Ammon's horn (tissue), 1 donor: Measurements from ENCODE around the gene RERE.

ENCODE experiments used
- DNase-seq: peaks from one replicate; pipeline ENCODE4 v3.0.0-alpha.2; 2016; ENCODE audit warnings: low spot score

Gene RERE

DNA sequence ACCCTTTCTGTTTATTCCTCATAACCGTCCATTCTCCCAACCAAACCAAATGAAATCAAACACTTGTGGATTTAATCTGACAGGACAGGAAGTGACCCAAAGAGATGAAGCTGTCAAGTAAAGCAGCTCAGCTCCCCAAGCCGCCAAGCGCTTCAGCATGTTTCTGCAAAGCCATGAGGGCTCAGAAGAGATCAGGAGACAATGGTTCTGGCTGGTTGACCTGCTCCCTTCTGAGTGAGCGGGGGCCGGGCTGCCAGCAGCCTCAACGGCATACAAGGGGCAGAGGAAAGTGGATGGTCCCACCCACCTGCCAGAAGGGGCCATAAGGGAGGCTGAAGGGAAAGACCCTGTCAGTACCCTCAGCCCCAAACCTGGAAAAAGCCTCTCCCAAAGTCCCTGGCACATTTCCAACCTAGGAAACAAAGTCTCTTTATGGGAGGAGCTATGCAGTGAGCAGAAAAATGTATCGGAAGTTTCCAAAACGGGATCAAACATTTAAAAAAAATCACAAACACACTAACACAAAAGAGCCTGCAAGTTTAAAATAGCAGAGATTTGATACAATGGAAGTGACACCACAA is 454.2 kb downstream of the RERE start:
- no peak for DNase-seq

DNA sequence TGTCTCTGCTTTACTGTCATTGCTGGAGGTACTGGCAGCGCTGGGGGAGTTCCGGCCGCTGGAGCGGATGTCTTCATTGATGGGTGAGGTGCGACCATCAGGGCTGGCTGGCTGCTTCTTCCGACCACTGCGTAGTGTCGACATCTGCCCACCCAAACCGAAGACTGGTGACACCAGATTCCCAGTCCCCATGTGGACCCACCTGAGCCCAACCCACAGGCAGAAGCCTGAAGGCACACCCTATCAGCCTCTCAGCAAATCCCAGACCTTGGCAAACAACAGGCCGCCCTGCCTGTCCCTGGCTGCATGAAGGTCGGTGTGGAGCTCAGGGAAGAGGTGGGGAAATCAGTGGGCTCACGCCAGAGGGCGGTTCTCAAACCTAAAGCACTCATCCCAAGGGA is 454.7 kb downstream of the RERE start:
- DNase-seq: no peak

DNA sequence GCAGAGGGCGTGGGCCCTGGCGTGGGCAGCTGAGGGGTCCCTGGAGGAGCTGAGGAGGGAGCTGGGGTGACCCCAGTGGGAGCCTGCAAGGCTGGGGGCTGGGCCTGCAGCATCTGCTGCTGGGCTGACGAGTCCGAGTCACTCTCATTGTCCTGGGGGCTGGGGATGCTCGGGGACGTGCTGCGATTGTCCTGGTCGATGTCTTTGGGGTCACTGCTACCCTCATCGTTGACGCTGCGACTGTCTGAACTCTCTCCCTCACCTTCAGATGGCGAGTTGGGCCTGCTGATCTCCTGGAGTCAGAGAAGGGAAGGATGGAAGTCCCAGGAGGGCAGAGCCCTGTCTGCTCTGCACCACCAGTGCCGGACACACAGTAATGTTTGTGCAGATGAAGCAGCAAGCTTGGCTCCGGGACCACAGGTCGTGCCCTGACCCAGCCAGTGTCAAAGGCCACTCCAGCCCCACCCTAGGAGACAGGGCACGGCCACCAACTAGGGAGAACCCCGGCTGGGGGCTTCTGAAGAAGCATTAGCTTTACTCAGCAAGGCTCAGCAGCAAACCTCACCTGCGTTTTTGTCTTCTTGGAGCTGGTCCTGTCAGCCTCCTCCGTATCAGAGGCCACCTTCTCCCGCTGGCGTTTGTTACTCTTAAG is 456.1 kb downstream of the RERE start:
- no peak for DNase-seq

DNA sequence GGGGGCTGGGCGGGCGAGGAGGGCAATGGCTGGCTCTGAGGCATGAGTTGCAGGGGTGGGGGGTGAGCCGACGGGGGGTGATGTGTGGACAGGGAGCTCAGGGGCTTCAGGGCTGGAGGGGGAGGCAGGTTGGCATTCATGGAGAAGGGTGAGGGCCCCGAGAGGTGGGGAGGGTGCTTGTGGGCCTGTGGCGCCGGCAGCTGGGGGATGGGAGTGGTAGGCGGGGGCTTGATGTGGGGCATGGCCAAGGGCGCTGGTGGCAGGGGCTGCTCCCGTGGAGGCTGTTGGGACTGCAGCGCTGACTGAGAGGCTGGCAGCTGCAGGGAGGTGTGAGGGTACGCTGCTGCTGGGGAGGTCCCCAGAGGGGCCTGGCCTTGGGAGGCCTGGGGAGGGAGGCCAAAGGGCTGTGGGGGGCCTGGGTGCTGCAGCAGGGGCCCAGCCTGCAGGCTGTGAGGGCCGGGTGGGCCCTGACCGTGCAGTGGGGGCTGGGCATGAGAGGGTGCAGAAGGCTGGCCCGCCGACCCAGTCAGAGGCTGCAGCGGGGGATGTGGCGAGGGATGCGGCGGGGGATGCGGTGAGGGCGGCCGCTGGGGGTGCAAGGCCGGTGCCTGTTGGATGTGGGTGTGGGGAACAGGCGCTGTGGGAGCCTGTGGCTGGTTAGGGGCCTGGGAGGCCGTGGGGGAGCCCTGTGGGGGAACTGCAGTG is 456.8 kb downstream of the RERE start:
- no peak for DNase-seq

DNA sequence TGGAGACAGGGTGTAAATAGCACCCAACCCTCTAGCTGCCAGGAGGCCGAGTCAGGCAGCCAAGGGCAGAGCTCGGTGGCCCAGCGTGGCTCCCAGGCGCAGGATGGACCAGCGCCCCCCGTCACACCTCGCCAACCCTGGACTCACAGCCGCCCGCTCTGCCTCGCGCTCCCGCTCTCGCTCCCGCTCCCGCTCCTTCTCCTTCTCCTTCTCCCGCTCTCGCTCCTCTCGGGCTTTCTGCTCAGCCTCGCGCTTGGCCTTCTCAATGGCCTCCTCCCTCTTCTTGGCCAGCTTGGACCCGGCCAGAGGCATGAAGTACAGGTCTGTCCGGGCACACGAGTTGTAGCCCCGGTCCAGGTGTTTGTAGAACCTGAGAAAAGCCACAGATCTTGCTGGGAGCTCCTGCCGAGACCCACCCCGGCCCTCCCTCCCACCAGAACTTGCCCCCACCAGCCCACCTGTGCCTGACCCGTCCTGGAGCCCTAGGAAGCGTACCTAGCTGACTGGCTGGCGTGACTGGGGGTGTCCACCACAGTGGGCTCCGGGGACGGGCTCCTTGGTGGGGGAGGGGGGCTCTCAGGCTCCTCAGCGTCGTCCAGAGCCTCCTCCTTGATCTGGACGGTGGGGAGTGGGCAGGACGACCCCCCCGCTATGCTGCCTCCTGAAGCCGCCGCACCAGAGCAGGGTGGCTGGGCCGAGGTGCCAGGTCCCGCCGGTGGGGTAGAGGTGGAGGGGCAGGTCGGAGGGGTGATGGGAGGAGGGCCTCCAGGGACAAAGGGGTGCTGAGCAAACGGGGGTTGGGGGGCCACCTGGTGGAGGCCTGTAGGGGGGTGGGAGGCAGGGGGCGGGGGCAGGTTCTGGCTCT is 457.6 kb downstream of the RERE start:
- no peak for DNase-seq

DNA sequence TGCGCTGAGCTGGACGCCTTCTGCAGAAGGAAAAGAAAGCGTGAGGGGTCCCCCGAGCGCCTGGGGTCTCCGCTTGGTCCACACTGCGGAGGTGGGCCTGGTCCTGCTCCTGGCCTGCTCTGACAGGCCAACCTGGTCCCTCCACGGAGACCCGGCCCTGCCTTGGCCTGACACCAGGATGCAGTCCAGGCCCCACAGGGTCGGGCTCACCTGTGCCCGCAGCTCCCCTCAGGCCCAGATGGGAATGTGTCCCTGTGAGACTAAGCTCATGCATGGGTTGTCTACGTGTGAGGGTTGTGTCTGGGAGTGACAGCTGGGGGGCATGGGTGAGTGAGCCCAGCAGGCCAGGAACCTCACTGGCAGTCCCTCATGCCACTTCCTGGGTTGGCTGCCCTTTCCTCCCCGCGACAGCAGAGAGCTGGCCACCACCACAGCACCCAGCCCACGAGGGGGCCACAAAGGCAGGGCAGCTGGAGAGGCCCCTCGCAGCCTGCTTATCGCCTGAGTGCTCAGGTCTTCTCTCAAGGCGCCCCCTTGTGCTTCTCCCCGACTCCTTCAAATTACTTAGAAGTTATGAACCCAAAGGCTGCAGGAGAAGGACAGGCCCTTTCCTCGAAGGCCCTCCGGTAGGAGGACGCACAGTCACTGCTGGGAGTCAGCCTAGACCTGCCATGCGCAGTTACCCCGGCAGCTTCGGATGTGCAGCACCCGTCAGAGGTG is 458.4 kb downstream of the RERE start:
- no peak for DNase-seq

DNA sequence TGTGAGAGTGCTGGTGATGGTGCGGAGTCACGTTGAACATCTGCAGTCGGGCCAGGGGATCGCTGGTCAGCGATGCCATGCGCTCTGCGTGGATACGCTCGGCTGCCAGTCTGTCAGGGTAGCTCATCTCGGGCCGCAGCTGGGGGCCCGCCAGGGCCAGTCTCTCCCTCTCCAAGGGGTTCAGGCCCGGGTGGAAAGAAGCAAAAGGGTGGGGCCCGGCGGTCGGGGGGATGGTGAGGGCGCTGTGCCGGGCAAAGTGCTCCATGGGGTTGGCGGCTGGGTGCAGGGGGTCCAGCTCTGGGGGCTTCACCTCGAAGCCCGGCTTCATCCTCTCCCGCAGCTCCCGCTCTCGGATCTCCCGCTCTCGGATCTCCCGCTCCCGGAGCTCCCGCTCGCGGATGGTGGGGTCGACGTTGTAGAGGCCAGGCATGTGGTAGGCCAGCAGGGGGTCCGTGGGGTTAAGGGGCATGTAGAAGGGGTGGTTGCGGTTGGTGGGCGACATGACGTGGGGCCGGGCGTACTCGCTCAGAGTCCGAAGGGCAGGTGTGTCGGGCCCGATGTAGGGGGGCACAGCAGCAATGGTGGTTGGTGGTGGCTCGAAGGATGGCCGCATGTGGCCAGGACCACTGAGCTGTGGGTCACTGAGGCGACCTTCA is 459.1 kb downstream of the RERE start:
- DNase-seq: no peak

DNA sequence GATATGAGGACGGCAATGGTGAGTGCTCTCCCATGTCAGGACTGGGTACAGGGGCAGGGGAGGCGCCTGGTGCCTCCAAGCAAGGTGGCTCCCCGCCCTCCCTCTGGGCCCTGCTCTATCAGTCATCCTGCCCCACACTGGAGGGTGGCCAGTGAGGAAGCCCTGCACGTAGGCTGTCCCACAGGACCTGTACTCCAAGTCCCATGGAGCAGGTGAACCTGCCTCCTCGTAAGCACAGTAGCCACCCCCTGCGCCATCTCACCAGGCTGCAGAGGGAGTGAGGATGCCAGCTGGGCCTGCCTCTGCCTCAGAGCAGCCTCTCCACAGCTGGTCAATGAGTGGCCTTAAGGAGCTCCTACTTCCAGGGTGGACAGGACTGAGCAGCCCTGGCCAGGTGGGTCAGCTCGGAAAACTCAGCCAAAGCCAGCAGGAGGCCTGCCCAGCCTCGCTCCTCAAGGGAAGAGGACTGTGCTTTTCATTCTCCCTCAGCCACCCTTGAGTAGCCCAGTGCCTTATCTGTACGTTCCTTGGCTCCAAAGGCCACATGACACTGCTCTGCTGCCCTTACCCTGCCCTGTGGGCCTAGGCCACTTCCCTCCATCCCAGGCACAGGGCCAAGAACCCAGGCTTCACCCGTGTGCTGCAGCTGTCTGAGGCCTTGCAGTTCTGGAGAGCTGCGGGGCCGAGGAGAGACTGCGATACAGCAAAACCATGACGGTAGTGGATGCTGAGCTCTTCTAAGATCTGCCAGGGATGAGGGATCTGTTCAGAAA is 459.9 kb downstream of the RERE start:
- DNase-seq: no peak

DNA sequence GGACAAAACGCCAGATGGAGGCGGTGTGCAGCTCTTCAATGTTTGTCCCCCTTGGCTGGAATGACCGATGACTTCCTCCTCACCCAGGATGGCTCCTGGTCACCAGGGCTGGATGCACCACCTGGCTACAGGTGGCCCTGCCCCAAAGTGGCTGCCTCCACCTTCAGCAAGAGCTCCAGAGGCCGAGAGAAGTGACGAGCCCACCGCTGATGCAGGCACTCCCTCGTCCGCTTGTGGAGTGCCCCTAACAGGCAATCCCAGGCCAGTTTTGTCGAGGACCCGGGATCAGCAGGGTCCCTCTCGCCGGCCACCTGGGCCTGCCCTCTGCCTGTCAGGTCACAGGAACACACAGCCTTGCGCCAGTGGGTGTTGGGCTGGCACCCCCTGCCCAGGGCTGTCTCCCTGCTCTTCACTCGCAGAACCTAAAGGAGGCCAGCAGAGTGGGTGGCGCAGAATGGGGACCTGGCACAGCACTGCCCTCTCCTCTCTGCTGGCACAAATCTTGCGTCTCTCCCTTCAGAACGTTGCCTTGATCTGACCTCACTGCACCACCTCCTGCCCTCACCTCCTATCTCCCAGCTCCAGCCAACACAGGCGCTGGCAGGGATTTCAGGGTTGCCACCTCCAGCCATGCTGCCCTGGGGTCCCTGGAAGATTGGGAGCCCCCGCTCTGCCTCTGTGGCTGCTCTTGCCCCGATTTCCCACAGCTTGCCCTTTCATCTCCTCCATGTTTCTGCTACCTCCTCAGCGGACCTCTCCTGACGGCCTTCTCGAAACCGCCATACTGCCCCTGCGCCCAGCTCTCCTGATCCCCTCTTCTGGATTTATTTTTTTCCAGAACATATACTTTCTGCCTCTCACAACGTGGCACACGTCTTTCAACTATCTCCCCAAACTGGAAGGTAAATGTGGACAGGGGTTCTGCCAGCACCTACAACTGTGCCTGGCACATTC is 460.9 kb downstream of the RERE start:
- DNase-seq: no peak

DNA sequence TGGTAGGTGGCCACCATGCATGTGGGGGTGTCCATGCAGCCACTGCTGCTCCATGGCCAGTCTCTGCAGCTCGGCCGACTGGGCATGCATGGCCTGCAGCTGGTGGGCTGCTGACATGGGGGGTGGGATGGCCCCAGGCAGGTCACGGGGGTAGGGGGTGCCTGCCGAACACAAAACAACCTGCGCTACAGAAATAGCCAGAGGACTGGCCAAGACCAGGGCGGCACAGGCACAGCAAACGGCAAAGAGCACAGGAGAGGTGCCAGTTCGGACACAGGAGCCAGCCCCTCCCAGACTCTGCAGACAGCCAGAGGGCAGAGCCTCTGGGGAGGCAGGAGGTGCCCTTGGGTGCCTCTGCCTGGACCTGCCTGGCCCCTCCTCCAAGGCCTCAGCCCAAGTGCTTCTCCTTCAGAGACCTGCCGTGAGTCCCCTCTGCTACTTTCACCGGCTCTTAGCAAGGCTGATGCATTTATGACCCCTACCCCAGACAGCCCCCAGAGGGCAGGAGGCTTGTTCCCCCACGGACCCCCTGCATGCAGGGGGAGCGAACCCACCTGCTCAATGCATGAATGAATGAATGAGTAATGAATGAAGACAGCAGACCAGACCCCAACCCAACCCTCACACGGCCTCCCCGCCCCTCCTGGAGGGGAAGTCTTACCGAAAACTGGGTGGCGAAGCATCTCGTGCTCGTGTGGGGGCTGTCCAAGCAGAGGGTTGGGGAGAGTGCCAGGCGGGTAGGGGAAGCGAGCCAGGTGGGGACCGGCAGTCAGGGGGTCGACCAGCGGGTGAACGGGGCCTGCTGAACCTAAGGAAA is 461.8 kb downstream of the RERE start:
- no peak for DNase-seq

DNA sequence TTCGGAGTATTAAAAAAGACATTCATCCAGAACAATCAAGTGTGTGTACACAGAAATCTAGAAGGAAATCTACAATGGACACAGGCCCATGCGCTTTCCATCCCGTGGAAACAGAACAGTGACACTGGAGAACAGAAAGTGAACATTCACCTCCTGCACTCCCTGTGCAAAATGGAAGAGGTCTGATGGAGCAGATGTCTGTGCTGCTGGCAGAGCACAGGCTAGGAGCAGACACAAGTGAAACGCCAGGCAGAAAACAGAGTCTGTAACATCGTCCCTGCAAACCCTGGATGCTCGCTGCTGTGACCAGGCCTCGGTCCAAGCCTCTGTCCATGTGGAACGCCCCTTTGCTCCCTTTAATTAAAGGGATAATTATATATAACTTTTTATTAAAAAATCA is 463.4 kb downstream of the RERE start:
- DNase-seq: no peak

DNA sequence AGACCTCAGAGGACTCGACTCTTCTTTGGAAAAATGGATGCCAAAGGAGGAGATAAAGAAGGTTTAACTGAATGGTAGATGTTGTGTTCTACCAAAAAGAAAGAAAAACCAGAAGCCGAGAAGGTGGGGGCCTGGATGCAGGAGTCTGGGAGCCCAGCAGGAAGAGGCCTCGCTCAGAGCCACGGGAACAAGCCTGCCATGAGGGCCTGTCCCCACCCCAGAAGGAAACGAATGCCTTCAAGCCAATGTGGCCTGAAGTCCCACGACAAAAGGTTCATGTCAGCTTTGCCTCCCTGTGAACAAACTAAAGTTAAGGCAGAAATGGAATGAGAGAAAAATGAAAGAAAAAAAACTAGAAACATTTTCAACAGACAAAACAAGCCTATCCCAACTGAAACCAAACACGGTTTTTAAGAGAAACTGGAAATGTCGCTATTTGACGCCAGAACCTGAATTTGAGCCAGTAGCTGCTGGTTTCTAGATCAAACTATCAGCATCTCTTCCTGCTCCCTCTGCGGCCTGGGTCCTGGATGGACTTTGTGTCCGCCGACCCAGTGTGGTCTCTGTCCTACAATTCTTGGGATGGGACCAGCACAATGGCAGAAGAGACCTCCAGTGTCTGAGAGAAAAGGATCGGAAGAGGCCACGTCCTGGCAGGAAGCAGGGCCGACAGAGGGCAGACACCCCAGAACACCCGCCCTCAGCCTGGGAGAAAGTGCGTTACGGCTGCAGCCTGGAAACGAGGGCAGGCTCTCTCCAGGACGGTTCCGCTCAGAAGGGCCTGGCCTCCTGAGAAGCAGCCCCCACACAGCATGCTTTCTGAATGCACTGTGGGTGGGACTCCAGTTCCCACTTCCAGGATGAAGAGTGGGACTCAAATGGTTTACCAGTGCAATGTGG is 464.3 kb downstream of the RERE start:
- DNase-seq: no peak

DNA sequence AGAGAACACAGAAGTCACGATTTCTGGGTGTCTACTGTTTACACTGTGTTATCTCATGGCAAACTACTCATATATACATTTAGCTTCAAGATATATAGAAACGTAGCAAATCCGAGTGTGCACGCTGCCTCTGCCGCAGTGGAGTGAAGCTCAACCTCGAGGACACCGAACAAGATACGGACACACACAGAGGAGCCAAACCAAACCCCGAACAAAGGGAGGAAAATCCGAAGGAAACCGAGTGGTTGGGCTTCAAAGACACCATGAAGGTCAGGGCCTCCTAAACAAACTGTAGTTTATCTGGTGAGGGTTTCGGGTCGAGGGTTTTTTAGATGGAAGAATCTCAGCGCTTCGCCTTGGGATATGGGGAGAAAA is 465.0 kb downstream of the RERE start:
- DNase-seq: no peak

DNA sequence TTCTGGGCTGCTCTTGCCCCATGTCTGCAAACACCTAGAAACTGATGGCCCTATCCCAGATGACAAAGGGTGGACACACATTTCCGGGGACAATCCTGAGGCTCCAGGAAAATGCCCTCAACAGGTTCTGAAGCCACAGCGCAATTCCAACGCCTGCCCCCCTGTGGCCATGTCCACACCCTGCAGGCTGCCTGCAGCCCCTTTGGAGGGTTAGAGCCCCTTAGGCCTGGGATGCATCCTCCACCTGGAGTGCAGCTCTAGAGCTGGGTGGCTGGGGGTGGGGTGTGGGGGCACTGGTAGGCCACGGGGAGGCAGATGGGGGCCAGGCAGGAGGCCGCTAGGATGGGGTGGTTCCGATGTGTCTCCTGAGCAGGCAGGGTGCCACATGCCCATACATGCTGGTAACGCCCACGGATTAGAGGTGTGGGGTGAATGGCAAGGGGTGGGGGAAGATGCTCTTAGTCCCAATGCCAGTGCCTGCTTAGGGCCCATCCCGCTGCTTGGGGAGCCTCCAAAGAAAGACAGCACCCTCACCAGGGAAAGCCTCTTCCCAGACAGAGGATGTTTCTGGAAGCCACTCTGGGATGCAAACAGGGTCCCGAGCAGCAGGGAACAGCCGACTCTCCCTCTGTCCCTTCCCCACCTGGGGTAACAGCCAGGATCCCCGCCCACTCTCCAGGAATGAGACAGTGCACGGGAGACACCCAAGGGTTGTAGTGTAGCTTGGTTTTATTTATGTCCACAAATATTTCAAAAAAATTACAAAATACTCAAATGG is 465.6 kb downstream of the RERE start:
- no peak for DNase-seq

DNA sequence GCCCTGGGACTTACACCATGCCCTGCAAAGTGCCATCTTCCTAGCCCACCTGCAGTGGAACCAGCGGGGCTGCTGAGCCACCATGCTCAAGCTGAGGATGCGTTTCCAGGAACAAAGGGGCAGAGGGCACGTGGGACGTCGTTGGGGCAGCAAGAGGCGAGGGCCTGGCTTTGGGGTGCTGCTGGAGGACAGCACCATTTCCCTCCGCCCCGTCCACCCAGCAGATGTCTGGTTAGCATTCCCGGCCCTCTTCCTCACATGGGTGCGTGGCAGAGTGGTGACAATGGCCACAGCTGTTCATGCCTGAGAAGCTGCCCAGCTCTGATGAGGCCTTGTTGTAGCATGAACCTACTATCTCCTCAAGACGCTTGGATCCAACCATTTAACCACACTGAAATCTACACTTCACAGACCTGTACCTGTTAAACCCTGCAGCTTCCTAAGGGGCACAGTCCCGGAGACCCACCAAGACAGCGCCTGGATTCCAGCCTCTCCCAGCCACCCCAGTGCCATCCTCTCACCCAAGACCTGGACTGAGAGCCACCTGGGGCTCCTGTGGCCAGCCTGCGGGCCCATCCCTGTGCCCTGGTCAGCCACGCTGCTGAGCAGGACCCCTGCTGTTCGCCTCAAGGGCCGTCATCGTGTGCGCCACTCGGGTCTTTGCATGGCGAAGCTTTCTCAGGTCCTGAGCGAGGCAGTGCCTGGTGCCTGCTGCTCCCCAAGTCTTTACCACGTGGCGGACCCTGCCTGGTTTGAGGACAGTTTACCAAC is 466.3 kb downstream of the RERE start:
- peak; percentile 54 for DNase-seq

DNA sequence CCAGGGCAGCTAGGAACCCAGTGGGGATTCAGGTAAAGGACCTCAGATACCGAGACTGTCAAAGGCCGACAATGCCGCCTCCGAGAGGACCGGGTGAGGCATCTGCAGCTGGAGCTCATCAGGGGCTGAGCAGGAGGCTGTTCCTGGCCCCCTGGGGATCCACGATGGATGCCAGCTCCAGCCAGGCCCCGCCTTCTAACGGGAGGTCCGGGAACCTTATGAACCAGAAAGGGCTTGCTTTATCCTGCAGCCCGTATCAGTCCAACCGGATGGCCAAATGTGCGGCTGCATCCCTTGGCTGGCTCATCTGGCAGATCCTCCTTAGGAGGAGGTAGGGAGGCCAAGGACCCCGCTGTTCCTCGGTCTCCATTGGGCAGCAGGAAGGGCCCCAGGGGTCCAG is 467.5 kb downstream of the RERE start:
- DNase-seq: no peak
